Thyroid gland (tissue), 4 donors: ENCODE measurements around the gene CUL2.
"Not testable (repeated sequence)": the region's sequence is repeated elsewhere in the genome, so short reads cannot be mapped to it uniquely, and the experiment has no call there.

Source experiments
- POLR2A ChIP-seq, 2 donors: fragments of 450-650 bp; IDR thresholded peaks; one replicate each; pipeline ENCODE4 v1.6.1; 2017; ENCODE audit warnings: antibody characterized with exemption in 2 of 2, mild to moderate bottlenecking in 2 of 2, moderate library complexity in 1 of 2
- TF ChIP-seq, protein P1 (sequence below), 6 experiments: fragments of 200-600 bp in 3 of 6; fragments of 450-650 bp in 3 of 6; sonication (generic) in 3 of 6; IDR thresholded peaks; one replicate each; pipeline ENCODE4 v1.5.1; 2016 to 2019; ENCODE audit warnings: antibody characterized with exemption in 6 of 6, mild to moderate bottlenecking in 2 of 6, inconsistent platforms in 1 of 6, moderate library complexity in 1 of 6

DNA sequence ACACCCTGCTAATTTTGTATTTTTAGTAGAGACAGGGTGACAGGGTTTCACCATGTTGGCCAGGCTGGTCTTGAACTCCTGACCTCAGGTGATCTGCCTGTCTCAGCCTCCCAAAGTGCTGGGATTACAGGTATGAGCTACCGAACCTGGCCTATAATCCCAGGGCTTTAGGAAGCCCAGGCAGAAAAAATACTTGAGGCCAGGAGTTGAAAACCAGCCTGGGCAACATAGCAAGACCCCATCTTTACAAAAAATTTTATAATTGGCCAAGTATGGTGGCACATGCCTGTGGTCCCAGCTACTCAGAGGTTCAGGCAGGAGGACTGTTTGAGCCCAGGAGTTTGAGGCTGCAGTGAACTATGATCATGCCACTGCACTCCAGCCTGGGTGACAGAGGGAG lies 99.0 kb downstream of the CUL2 start:
- TF ChIP-seq, protein P1, sequence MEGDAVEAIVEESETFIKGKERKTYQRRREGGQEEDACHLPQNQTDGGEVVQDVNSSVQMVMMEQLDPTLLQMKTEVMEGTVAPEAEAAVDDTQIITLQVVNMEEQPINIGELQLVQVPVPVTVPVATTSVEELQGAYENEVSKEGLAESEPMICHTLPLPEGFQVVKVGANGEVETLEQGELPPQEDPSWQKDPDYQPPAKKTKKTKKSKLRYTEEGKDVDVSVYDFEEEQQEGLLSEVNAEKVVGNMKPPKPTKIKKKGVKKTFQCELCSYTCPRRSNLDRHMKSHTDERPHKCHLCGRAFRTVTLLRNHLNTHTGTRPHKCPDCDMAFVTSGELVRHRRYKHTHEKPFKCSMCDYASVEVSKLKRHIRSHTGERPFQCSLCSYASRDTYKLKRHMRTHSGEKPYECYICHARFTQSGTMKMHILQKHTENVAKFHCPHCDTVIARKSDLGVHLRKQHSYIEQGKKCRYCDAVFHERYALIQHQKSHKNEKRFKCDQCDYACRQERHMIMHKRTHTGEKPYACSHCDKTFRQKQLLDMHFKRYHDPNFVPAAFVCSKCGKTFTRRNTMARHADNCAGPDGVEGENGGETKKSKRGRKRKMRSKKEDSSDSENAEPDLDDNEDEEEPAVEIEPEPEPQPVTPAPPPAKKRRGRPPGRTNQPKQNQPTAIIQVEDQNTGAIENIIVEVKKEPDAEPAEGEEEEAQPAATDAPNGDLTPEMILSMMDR (IDR thresholded peaks at IDR 0.05) = not testable (repeated sequence)
- not testable (repeated sequence) for TF ChIP-seq POLR2A (IDR thresholded peaks at IDR 0.05)
